ENCODE results near the gene TNS4. TPM values are rescaled to one million over a fixed set of nuclear protein-coding genes. Genes with fewer than 3 reads are reported as not detected.
A peak's percentile ranks its signal among the peaks of the same experiment; 100 is the strongest.

Gene TNS4
- total RNA-seq, 1 experiment from 2014 or later = 0.14 TPM

DNA sequence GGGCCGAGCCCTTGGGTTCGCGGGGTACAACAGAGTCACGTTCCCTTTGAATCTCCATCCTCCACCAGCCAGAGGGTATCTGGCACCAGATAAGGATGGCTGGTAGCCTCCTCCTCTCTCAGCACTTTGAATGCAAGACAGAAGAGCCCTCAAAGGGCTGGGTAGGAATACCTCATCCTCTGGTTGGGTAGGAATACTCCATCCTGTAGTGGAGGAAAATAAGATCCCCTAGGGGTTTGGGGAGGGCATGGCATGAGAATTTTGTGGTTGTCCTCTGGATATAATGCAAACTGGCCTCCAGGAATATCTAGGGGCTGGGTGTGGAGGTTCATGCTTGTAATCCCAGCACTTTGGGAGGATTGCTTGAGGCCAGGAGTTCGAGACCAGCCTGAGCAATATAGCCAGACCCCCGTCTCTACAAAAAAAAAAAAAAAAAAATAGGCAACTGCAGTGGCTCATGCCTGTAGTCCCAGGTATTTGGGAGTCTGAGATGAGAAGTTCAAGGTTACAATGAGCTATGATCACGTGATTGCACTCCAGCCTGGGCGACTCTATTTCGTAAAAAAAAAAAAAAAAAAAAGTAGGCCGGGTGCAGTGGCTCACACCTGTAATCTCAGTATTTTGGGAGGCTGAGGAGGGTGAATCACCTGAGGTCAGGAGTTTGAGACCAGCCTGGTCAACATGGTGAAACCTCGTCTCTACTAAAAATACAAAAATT is 55.5 kb downstream of the TNS4 start:
- Histone ChIP-seq H3K27me3 (ENCODE audit: control insufficient read depth, insufficient read depth, low read length) (peaks cover 4% of the 10 kb centered on the region), H3K4me3 (ENCODE audit: insufficient read depth, low read depth, low read length) (no peak overlapping the region), H3K36me3 (replicated peaks; ENCODE audit: control insufficient read depth, insufficient read depth, low read length) (no peaks in the 10 kb centered on the region)
- DNase-seq = no peak

DNA sequence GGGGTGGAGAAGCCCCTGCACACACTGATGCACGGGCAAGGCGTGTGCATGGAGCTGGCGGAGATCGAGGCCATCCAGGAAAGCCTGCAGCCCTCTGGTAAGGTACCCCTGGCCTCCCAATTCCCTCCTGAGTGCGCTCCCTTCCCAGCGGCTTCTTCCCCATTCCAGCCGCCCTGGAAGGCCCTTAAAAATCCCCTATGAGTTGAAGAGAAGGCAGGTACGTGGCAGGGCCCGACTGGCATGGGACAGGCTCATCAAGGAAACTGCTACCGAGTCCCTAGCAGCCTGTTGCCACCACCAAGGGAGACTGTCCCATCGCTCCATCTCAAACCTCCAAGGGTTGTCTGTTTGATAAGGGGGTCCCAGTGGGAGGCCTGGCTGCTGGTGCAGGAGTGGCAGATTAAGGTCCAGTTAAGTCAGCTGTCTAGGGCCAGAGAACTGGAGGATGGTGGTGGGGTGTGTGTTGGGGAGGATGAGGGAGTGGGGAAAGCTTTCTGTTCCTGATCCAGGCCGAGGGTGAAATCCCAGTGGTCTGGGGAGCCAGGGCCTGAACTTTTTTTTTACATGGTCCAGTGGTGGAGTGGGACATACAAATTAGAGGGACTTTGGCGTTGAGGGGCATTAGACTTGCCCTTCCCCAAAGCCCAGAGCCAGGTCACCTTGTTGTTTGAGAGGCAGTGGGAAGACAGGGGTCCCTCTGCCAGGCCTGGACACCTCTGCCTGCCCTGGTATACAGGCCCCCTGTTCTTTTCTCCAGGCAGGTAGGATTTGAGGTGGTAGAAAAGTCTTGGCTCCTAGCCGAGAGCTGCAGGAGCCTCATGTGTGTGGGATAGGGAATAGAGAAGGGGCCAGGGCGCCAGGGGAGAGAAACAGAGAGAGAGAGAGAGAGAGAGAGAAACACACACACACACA is 57.2 kb downstream of the TNS4 start:
- H3K4me3 ChIP-seq (ENCODE audit: insufficient read depth, low read depth, low read length) = peak overlapping the region; percentile 49
- no peaks in the 10 kb centered on the region for H3K36me3 ChIP-seq (replicated peaks; ENCODE audit: control insufficient read depth, insufficient read depth, low read length)
- DNase-seq = peak; percentile 40
- peaks cover 4% of the 10 kb centered on the region for H3K27me3 ChIP-seq (ENCODE audit: control insufficient read depth, insufficient read depth, low read length)

DNA sequence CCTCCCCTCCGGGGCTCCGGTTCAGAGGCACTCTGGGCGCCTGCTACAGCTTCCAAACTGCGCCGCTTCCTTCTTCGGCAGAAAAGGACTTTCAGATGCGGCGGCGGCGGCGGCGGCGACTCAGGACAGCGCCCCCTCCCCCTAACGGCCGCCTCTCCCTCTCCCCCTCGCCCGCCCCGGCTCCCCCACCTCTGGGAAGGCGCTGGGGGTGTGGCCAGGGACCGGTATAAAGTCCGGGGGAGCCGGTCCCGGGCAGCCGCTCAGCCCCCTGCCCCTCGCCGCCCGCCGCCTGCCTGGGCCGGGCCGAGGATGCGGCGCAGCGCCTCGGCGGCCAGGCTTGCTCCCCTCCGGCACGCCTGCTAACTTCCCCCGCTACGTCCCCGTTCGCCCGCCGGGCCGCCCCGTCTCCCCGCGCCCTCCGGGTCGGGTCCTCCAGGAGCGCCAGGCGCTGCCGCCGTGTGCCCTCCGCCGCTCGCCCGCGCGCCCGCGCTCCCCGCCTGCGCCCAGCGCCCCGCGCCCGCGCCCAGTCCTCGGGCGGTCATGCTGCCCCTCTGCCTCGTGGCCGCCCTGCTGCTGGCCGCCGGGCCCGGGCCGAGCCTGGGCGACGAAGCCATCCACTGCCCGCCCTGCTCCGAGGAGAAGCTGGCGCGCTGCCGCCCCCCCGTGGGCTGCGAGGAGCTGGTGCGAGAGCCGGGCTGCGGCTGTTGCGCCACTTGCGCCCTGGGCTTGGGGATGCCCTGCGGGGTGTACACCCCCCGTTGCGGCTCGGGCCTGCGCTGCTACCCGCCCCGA is 58.0 kb downstream of the TNS4 start, which contains the start of gene IGFBP4:
Gene IGFBP4, plus strand, starts transcription at position 255 of the 792 bp plus-strand sequence. Its CDS starts 286 bp downstream, at position 541.
- Histone ChIP-seq H3K4me3 (ENCODE audit: insufficient read depth, low read depth, low read length) (peak within 1 kb of the TSS; percentile 53), H3K36me3 (replicated peaks; ENCODE audit: control insufficient read depth, insufficient read depth, low read length) (no peaks in the 10 kb centered on the region)

DNA sequence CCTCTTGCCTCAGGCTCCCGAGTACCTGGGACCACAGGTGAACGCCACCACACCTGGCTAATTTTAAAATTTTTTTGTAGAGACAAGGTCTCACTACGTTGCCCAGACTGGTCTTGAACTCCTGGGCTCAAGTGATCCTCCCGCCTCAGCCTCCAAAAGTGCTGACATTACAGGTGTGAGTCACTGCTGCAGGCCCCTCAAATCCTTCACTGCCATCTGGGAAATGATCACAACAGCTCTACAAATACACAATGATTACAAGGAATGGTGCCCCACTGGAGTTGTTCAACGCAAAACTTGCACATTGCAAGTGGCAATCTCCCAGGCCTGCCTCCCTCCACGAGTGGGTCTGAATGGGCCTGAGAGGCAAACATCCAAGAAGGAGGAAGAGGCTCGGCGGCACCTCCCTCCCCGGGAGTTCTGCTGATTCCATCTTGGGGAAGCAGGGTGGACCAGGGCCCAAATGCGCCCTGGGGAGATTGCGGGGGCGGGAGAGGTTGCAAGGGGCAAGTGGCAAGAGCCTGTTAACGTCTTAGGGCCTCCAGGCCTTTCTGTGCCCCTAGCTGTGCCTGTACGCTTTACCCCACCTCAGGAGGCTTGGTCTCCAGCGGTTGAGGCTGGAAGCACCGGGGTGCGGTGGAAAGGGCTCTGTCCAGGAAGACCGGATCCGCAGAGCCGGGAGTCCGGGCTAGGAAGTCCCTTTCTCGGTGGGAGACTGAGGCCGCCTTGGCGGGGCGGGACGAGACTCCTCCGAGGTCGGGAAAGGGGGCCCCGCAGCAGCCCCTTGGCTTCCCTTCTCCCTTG is 58.8 kb downstream of the TNS4 start:
- peak; percentile 75 for DNase-seq
- no peaks in the 10 kb centered on the region for H3K36me3 ChIP-seq (replicated peaks; ENCODE audit: control insufficient read depth, insufficient read depth, low read length)
- H3K4me3 ChIP-seq (ENCODE audit: insufficient read depth, low read depth, low read length) = peak overlapping the region; percentile 53
- peaks cover 4% of the 10 kb centered on the region for H3K27me3 ChIP-seq (ENCODE audit: control insufficient read depth, insufficient read depth, low read length)

More for the DNA sequence above, 58.0 kb downstream of the TNS4 start, which contains the start of gene IGFBP4:
- peak; percentile 98 for DNase-seq
- H3K27me3 ChIP-seq (ENCODE audit: control insufficient read depth, insufficient read depth, low read length) = peaks cover 4% of the 10 kb centered on the region

DNA sequence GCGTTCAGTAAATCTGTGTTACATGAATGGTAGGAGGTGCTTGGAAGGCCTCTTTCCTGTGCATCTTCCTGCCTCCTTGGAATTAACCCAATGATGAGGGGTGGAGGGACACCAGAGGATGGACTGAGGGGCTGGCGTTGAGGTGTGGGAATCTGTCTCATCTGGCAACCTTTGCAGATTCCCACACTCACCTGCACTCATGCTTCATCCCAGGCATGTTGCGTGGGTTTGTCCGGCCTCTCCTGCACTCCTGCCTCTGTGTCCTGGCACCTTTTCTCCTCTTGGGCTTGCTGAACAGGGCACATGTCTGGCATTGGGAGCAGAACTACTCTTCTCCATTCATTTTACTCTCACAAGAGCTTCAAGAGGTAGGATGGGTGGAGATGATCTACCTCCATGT is 61.3 kb downstream of the TNS4 start:
- no peaks in the 10 kb centered on the region for H3K36me3 ChIP-seq (replicated peaks; ENCODE audit: control insufficient read depth, insufficient read depth, low read length)
- H3K4me3 ChIP-seq (ENCODE audit: insufficient read depth, low read depth, low read length) = no peak overlapping the region
- no peak for DNase-seq
- H3K27me3 ChIP-seq (ENCODE audit: control insufficient read depth, insufficient read depth, low read length) = peaks cover 4% of the 10 kb centered on the region

DNA sequence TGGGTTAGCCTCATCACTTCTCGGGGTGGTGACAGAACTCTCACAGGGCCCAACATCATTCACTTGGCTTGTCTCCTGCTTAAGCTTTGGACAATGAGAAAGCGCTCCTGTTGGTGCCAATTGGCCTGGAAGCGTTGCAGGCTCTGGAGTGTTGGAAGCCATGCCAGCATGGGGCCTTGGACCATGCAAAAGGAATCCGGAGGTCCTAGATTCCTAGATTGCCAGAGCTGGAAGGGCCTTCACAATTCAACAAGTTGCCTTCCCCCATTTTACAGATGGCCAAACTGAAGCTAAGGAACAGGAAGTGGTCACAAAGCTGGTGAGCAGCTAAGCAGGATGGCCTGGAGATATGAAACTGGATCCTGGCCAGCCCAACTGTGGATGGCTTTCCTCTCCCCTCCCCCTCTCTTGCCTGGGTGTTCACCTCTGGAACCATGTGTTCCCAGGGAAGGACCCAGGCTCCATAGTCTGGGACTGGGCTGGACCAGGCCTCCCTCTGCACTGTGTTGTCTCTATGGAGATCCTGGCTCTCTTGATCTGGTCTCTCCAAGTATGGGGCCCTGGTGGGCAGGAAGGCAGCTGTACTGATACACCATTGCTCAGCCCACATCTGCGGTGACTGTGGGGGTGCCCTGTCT is 64.2 kb downstream of the TNS4 start:
- no peak overlapping the region for H3K4me3 ChIP-seq (ENCODE audit: insufficient read depth, low read depth, low read length)
- H3K36me3 ChIP-seq (replicated peaks; ENCODE audit: control insufficient read depth, insufficient read depth, low read length) = no peaks in the 10 kb centered on the region
- H3K27me3 ChIP-seq (ENCODE audit: control insufficient read depth, insufficient read depth, low read length) = no peaks in the 10 kb centered on the region
- no peak for DNase-seq

DNA sequence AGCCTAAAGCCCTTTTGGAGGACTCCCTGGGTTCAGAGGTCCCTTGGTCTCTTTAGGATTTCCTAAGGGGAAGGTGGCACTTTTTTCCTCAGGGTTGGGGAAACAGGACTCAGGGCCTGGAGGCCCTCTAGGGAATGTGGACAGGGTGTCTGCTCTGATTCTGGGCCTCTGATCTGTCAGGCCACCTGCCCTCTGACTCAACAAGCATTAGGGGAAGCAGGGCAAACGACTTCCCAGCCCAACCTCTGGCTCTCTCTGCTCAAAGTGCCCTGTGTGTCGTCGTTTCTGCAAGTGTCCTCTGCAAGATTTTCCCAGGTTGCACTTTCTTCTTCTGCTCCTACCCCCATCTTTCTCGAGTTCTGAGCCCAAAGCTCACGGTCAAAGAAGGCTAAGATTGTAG is 64.8 kb downstream of the TNS4 start:
- Histone ChIP-seq H3K36me3 (replicated peaks; ENCODE audit: control insufficient read depth, insufficient read depth, low read length) (no peaks in the 10 kb centered on the region), H3K27me3 (ENCODE audit: control insufficient read depth, insufficient read depth, low read length) (no peaks in the 10 kb centered on the region), H3K4me3 (ENCODE audit: insufficient read depth, low read depth, low read length) (no peak overlapping the region)
- DNase-seq = no peak

DNA sequence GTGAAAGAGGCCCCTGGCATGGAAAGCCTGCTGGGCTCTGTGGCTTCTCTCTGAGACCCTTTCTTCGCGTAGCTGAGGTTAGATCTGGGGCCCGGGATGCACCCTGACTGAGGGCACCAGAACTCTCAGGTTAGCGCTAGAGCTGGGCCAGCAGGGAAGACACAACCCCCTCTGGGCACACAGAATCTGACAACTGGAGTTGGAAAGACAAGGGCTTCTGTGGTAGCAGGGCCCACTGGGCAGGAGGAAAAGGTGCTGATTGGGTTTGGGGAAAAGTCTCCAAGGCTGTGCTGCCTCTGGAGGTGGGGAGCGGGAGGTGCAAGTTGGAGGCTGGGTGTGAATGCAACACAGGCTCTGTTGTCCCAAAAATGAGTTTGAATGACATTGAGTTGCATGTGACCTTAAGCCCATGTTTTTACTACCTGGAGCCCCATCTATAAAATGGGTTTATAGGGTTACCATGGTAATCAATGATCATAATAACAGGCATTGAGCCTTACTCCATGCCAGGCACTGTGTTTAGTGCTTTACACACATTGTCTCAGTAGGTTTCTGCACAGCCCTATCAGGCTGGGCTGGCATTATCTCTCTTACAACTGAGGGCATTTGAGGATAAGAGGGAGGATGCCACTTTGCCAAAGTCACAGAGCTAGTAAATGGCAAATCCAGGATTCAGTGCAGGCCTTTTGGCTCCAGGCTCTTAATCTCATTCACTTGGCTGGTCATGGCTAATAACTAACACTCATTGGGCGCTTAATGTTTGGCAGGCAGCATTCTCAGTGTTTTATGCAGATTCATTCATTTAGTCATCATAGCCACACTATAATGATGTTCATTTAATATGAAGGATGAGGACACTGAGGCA is 67.6 kb downstream of the TNS4 start:
- peak; percentile 75 for DNase-seq
- Histone ChIP-seq H3K4me3 (ENCODE audit: insufficient read depth, low read depth, low read length) (no peak overlapping the region), H3K27me3 (ENCODE audit: control insufficient read depth, insufficient read depth, low read length) (no peaks in the 10 kb centered on the region), H3K36me3 (replicated peaks; ENCODE audit: control insufficient read depth, insufficient read depth, low read length) (no peaks in the 10 kb centered on the region)

DNA sequence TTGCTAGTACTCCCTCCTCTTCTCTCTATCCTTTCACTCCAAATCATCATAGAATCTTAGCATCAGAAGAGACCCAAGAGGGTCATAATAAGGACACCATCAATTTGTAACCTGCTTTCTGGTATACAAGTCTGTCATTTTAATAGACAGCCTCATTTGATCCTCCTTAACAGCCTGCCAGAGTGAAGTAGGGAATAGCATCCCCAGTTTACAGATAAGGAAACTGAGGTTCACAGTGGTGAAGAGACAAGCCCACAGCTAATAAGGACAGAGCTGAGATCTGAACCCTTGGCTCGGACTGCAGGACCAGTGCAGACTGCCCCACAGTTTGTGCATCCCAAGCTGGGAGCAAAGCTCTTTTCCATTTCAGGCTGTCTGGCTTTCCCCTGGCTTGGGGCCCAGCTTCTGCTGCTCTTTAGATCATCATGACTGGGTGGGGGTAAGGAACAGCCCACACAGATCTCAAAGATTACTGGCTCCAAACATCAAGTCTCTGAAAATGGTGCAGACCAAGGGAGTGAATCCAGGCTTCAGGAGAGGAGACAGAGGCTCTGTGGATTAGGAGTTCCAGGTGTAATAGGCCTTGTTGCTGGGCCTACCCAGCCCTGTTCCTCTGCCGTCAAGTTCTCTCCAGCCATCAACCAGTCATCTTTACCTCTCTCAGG is 68.4 kb downstream of the TNS4 start:
- H3K27me3 ChIP-seq (ENCODE audit: control insufficient read depth, insufficient read depth, low read length) = no peaks in the 10 kb centered on the region
- H3K36me3 ChIP-seq (replicated peaks; ENCODE audit: control insufficient read depth, insufficient read depth, low read length) = no peaks in the 10 kb centered on the region
- H3K4me3 ChIP-seq (ENCODE audit: insufficient read depth, low read depth, low read length) = no peak overlapping the region
- DNase-seq = no peak

DNA sequence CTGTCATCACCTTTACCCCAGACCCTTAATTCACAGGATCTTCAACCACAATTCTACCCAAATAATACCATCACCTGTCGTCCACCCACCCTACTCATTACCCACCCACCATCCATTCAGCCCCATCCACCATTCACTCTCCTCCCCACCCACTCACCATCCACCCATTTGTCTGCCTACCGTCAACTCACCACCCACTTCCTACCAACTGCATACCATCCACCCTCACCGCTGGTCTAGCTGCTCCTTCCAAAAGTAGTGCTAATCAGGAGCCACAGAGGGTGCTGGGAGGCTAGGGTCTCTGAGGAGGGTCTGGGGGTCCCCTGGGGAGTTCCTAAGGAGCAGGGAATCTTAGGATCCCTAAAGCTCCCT is 70.2 kb downstream of the TNS4 start:
- Histone ChIP-seq H3K4me3 (ENCODE audit: insufficient read depth, low read depth, low read length) (no peak overlapping the region), H3K36me3 (replicated peaks; ENCODE audit: control insufficient read depth, insufficient read depth, low read length) (no peaks in the 10 kb centered on the region), H3K27me3 (ENCODE audit: control insufficient read depth, insufficient read depth, low read length) (no peaks in the 10 kb centered on the region)
- DNase-seq = no peak

DNA sequence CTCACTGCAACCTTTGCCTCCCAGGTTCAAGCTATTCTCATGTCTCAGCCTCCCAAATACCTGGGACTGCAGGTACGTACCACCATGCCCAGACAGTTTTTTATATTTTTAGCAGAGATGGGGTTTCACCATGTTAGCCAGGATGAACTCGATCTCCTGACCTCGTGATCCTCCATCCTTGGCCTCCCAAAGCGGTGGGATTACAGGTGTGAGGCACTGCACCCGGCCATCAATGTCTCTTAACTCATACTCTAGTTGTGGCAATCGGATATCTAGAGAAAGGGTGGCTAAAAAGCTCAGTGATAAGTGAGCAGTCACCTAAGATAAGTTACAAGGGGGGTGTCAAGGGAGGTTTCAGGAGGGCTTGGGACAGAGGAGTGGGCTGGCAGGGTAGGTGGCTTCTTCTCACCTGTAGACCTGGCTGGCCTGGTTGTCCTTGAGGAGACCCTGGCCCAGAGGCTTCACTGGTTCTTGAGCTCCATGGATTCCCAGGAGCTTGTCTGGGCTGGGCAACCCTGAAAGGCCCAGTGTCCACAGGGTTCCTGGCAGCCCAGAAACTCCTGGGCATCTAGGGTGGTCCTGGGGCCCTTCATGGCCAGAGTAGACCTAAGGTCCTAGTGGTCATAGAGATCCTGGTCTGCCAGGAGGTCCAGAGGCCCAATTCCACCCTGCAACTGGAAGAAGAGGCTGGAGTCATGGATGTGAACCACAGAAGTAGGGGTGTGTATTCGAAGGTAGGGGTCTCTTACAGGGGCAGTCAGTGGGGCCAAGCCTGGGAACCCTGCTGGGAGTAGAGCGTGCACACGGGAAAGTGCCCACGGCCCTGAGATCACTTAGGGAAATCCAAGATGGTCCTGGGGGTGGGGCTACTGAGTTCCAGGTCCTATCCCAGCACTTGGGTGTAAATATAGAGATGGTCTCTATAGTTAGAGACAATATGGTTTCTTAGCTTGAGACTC is 70.9 kb downstream of the TNS4 start:
- DNase-seq = no peak
- Histone ChIP-seq H3K27me3 (ENCODE audit: control insufficient read depth, insufficient read depth, low read length) (no peaks in the 10 kb centered on the region), H3K36me3 (replicated peaks; ENCODE audit: control insufficient read depth, insufficient read depth, low read length) (no peaks in the 10 kb centered on the region), H3K4me3 (ENCODE audit: insufficient read depth, low read depth, low read length) (no peak overlapping the region)
